DMS114 treated with DMSO at 0.1 percent for 48 hours (cell line): ENCODE results near the gene MAJIN.
A peak's percentile ranks its signal among the peaks of the same experiment; 100 is the strongest.
"Not testable (repeated sequence)": the region's sequence is repeated elsewhere in the genome, so short reads cannot be mapped to it uniquely, and the experiment has no call there.

Source experiments
- DNase-seq: peaks from one replicate; lab custom pipeline; 2025; ENCODE audit not compliant: unreplicated experiment; lab: John Stamatoyannopoulos, UW

The MAJIN gene

GRCh38 chr11:64971421-64972233 is at the start of gene MAJIN:
Gene MAJIN (minus strand): TSS chr11:64972108. CDS start chr11:64959405, 12,703 bp downstream.
- peak; percentile 18 for DNase-seq

GRCh38 chr11:65021509-65021908 is 49.6 kb upstream of the MAJIN start:
- DNase-seq = no peak

- DNase-seq = no peak
These were observed 49.1 kb upstream of the MAJIN start for GRCh38 chr11:65021003-65021402.

- no peak for DNase-seq
These were observed 47.9 kb upstream of the MAJIN start for GRCh38 chr11:65019824-65020223.

GRCh38 chr11:65017937-65018336 is 46.0 kb upstream of the MAJIN start:
- DNase-seq = no peak

GRCh38 chr11:65016705-65017104 is 44.8 kb upstream of the MAJIN start:
- no peak for DNase-seq

GRCh38 chr11:65014726-65015227 is 42.9 kb upstream of the MAJIN start:
- no peak for DNase-seq

GRCh38 chr11:65013888-65014725 is 42.2 kb upstream of the MAJIN start, which contains the start of gene ARL2:
Gene ARL2 (plus strand): TSS chr11:65014160. CDS start chr11:65014208, 48 bp downstream.
- DNase-seq = peak; percentile 80

GRCh38 chr11:65013130-65013887 is 41.4 kb upstream of the MAJIN start:
- peak; percentile 72 for DNase-seq

- DNase-seq = no peak
These were observed 37.0 kb upstream of the MAJIN start for GRCh38 chr11:65008873-65009272.

GRCh38 chr11:65008016-65008415 is 36.1 kb upstream of the MAJIN start:
- DNase-seq = no peak

GRCh38 chr11:65003968-65004367 is 32.1 kb upstream of the MAJIN start:
- not testable (repeated sequence) for DNase-seq

- DNase-seq = no peak
These were observed 31.4 kb upstream of the MAJIN start for GRCh38 chr11:65003282-65003681.

GRCh38 chr11:65002706-65003105 is 30.8 kb upstream of the MAJIN start:
- no peak for DNase-seq

GRCh38 chr11:64999478-64999877 is 27.6 kb upstream of the MAJIN start:
- DNase-seq = no peak

GRCh38 chr11:64998690-64999431 is 27.0 kb upstream of the MAJIN start:
- DNase-seq = no peak

GRCh38 chr11:64998141-64998540 is 26.2 kb upstream of the MAJIN start:
- no peak for DNase-seq

GRCh38 chr11:64996710-64997380 is 24.9 kb upstream of the MAJIN start, which contains the start of gene BATF2:
Gene BATF2 (minus strand): TSS chr11:64996971. CDS start chr11:64996914, 57 bp downstream.
- DNase-seq = peak; percentile 84

- DNase-seq = no peak
These were observed 24.4 kb upstream of the MAJIN start for GRCh38 chr11:64996327-64996709.

GRCh38 chr11:64994318-64994717 is 22.4 kb upstream of the MAJIN start:
- no peak for DNase-seq
